Dermis blood vessel endothelial cell (primary cell): ENCODE measurements around the gene SEH1L. TPM values are rescaled to one million over a fixed set of nuclear protein-coding genes. Genes with fewer than 3 reads are reported as not detected.
"Not testable (repeated sequence)": the region's sequence is repeated elsewhere in the genome, so short reads cannot be mapped to it uniquely, and the experiment has no call there.

Experiments
- DNase-seq: peaks from one replicate; pipeline ENCODE4 v3.0.0; 2010
- total RNA-seq: library from RNA; depleted of rRNA; stranded (reverse); fragments of >200 nt; gene quantifications from 2 replicates; pipeline ENCODE4 v1.2.3, GENCODE V29; 2014

Gene SEH1L, protein sequence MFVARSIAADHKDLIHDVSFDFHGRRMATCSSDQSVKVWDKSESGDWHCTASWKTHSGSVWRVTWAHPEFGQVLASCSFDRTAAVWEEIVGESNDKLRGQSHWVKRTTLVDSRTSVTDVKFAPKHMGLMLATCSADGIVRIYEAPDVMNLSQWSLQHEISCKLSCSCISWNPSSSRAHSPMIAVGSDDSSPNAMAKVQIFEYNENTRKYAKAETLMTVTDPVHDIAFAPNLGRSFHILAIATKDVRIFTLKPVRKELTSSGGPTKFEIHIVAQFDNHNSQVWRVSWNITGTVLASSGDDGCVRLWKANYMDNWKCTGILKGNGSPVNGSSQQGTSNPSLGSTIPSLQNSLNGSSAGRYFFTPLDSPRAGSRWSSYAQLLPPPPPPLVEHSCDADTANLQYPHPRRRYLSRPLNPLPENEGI
- 63.0 and 84.0 TPM in 2 replicates for total RNA-seq

DNA sequence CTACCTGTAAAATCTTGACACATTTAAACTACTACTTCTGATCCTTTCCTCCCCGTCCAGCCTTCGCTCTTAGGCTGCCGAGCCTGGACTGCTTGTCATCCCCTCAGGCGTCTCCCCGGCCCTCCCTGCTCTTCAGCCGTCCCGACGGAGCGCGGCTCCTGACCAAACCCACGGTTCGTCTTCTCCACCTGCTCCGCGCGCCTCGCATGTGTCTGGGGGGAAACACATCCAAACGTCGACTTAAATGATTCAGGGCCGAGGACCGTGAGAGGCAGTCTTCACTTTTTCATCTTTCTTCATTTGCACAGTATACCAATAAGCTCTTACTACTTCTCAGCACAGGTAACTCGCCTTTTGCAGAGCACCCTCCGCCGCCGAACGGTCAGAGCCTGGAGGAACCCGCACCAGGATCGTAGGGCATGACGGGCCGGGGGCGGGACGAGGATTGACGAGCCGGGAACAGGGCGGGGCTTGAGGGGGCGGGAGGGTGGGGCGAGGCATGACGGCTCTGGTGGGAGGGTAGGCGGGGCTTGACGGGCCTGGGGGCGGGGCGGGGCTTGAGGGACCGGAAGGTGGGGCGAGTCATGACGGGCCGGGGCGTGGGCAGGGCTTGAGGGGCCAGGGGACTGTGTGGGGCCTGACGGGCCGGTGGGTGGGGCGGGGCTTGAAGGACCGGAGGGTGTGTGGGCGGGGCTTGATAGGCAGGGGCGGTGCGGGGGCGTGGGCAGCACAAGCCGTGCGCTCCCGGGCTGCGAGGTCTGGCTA lies at the start of gene SEH1L:
TSS of gene SEH1L (plus strand) at position 727 of the 765 bp plus-strand sequence. CDS start 111 bp downstream, outside the sequence.
- DNase-seq = peak; percentile 99

DNA sequence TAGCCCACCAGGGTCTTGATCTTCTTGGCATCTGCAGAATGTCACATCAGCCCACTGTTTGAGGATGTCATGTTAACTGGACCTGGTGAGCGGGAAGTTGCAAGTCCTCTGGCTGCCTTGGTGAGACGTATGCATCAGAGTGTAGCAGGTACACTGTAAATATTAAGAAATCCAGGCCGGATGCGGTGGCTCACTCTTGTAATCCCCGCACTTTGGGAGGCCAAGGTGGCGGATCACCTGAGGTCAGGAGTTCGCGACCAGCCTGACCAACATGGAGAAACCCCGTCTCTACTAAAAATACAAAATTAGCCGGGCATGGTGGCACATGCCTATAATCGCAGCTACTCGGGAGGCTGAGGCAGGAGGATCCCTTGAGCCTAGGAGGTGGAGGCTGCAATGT lies 46.6 kb upstream of the SEH1L start:
- not testable (repeated sequence) for DNase-seq

DNA sequence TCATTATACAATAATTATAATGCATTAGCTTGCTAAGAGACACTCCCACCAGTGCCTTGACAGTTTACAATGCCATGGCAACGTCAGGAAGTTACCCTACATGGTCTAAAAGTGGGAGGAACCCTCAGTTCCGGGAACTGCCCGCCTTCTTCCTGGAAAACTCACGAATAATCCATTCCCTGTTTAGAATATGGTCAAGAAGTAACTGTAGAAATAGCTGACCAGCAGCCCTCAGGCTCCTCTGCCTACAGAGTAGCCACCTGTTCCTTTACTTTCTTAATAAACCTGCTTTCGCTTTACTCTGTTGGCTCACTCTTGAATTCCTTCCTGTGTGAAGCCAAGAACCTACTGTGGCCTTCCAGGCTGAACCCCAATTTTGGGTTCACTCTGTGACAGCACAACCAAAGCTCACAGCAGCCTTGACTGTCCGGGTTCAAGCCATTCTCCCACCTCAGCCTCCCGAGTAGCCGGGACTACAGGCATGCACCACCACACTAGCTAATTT lies 43.7 kb upstream of the SEH1L start:
- peak; percentile 28 for DNase-seq

DNA sequence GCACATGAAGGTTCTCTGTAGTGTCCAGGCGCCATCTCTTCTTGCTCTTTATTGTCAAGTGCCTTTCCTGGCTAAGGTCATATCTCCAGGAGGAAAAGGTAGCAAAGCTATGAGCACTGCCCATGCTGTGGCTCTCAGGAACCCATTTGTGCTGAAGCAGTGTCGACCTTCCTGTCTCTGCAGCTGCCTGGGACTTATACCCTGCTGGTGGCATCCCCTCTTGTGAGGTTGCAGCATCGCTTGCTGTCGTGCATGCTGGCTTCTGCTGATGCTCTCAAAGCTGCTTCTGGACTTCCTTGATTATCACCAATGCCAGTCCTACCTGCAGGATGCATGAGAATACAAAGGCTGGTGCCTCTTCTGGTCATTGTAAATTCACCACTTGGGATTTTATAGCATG lies 41.7 kb upstream of the SEH1L start:
- no peak for DNase-seq

DNA sequence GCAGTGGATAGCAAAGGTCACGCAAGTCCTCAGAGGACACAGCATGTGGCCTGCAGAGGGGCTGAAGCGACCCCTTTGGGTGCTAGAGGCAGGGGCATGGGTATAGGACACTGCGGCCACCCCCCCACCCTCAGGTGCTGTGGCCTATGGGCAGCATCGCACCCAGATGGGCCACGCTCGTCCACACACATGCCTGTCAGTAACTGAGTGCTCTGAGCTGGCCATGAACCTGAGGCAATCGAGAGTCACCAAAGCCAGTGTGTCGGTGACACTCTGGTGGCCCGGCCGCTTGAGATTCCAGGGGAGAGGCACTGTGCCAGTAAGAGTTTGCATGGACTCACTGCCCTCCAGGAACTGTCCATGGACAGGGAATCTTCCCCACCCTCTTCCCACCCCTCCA lies 41.0 kb upstream of the SEH1L start:
- no peak for DNase-seq

DNA sequence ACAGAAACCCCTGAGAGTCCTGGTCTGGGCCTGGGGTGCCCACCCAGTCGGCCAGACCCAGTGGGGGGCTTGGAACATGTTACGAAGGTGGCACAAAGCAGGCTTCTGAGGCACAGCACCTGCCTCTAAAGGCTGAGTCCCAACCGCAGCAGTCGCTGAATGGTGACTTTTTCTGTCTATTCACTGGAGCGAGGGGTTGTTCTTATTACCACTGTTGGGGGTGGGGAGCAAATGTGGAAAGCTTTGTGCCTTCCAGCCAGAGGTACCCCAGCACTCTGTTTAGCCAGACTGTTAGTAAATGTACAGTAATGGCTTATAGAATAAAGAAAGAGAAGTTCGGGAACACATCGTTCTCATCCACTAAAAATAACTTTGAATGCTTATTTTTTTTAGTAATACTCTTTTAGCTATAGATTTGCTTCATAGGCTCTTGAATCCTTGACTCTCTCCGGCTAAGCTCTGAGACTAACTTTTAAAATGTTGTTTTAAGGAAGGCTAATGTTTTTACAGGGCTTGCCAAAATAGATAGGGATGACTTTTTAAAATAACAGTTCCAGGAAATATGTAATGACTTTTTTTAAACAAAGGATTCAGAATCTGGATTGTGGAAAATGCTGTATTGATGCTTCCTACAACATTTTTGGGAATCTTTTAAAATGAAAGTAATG lies 40.4 kb upstream of the SEH1L start:
- peak; percentile 27 for DNase-seq

DNA sequence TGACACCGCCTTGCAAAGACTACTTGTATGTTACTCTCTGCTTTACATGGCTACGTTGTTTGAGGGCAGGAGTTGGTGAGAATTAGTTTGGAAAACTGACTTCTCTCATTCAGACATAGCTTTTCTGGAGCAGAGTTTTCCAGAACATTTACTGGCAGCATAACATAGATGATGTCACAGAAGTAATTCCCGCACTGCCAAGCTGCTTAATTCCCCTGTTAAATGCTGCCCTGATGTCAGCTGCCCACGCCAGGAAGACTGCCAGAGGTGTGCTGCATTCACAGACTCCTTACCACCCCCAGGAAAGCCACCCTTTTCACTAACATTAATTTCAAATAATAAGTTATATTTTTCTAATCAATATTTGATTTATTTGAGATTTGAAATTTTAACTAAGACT lies 39.1 kb upstream of the SEH1L start:
- DNase-seq = peak; percentile 8

DNA sequence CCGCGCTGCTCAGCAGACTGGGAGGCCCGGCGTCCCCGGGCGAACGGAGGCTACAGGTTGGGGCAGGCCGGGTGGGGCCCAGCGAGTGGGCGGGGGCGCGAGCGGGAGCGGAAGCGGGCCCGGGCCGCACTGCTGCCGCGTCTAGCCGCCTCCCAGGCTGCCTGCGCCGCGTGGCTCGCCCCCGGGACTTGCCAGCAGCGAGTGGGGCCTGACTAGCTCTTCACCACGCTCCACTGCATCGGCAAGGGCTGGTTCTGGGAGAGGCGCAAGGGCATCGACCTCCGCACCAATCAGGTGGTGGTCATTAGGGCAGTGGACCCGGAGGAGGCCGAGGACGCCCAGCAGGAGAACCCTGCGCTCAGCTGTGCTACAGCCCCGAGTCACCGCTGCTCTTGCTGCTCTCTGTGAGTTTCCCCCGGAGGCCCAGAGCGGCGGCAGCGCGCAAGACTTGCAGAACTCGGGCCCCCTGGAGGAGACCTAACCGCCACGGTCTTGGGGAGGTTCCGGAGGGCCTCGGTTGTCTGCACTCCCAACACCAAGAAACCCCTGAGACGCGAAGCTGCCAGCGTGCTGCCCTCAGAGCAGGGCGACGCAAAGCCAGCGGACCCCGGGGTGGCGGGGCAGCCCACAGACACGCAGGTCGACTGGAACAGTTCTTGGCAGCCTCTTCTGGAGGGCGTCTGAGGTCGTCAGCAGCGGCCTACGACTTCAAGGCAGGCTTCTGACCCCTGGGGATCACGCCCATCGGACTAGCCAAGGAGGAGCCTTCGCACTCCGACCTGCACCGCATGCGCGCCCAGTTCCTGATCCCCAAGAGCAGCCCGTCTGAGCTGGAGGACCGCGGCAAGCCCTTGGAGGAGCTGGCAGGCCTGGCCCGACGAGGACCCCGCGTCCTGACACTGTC lies 36.5 kb upstream of the SEH1L start:
- peak; percentile 41 for DNase-seq

DNA sequence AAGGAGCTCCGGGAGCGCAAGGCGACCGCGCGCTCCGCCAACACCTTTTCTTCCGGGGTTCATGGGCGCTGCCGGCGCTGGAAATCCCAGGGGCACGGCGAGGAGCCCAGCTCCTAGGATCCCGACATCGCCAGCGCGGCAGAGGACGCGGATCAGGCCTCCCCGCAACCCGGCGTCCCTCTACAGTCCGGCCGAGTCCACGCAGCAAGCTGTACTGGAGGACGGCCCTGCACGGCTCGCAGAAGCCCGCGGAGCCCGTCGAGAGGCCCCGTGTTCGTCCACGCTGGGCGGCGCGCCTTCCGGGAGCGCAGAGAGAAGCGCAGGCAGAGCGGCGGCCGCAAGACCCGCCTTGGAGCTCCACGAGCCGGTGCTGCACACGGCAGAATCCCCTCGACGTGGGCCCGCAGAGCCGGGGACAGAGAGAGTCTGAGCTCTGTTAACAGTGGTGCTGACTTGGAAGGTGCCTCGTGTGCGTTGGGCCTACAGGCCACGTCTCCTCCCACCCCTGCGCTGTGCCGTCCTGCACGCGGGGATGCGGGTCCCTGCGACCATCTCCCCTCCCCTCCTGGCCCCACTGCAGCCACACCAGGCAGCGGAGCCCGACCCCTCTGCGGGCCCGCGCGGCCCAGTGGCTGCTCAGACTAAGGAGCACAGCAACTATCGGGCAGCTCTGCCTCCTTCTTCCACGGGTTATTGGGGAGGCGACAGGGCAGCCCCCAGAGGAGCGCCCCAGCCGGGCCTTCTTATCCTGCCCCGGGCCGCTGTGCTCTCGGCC lies 35.7 kb upstream of the SEH1L start:
- peak; percentile 13 for DNase-seq

DNA sequence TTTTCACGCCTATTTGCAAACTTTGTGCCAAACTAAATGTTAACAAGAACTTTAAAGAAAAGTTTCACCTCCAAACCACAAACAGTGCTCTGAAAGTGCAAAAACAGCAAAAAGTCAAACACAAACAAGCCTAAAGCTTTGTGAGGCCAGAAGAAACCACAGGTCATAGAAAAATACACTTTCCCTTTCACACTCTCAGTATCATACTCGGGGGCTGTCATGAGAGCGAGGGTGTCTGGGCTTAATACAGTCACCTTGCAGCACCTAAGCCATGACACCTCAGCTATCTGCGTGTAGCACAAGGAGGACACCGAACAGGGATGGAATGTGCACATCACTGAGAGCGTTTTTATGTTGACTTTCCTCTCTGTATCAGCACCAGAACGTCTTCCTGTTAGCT lies 26.6 kb upstream of the SEH1L start:
- DNase-seq = no peak

DNA sequence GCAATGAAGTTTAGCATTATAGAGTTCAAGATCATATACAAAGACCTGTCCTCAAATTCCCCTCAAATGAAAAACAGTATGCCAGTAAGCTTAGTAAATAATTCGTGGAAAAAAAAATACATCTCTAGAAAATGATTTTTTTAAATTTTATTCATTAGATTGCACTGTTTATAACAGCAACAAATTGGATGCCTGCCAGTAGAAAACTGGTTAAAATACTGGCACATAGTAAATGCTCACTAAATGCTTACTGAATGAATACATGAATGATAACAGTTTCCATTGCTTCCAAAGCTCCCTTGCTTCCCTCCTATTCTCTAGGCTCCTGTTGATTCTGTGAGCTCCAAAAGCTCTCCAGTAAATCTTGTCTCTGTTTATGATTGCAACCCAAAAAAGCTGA lies 25.5 kb upstream of the SEH1L start:
- DNase-seq = no peak

DNA sequence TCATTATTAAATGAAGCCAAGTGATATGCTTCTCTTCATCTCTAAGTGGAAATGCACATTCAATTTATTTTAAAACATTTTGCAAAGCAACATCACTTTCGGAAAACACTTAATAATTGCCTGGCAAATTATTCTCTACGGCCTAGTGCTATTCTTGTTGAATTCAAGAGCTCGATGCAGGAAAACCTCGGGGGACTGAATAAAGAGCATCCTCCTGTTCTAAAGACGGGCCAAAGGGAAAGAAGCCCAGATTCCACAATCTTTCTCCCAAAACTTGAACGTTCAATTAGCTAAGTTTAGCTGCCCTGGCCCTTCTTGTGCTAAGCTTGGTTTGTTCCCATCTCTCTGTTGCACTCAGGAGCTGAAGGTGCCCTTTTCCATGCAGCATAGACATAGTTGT lies 23.2 kb upstream of the SEH1L start:
- no peak for DNase-seq

DNA sequence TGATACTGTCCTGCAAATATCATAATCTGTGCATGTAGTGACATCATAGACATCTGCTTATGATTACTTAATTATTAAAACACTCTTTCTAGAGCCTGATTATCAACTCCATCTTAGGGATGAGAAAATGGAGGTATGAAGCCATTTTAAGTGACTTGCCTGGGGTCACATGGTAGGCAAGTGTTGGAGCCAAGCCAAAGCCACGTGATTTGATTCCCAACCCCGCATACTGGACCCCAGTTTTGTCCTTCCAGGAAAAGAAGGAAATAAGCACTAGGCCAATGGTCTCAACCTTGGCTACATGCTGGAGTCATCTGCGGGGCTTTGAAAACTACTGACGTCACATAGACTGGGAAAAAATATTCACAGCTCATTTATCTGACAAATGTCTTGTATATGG lies 19.6 kb upstream of the SEH1L start:
- no peak for DNase-seq

DNA sequence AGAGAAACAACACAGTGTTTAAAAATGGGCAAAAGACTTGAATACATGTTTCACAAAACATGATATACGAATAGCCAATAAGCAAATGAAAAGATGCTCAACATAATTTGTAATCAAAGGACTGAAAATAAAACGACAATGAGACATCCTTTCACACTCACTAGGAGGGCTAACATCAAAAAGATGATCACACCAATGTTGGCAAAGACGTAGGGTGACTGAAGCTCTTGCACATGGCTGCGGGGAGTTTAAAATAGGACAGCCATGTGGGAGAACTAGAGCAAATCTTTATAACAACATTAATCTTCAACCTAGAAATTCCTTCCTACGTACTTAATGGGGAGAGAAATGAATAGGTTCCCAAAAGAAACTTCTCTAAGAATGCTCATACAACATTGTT lies 19.2 kb upstream of the SEH1L start:
- DNase-seq = no peak

DNA sequence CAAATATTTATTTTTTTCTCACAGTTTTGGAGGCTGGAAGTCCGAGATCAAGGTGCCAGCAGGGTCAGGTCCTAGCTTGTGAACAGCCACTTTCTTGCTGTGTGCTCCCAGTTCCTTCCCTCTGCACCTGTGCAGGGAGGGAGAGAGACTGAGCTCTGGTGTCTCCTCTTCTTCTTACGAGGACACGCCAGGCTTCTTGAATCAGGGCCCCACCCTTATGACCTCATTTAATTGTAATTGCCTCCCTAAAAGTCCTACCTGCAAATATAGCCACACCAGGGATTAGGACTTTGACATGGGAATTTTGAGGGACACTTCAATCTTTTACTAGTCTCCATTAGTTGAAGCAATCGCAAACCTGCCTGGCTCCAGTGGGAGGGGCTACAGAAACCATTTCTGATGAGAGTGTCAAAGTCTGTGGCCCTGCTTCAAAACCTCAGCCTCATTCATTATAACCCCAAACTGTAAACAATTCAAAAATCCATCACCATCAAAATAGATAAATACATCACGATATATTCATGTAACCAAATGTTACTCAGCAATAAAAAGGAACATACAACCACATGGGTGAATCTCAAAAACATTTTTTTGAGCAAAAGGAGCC lies 18.2 kb upstream of the SEH1L start:
- DNase-seq = no peak

DNA sequence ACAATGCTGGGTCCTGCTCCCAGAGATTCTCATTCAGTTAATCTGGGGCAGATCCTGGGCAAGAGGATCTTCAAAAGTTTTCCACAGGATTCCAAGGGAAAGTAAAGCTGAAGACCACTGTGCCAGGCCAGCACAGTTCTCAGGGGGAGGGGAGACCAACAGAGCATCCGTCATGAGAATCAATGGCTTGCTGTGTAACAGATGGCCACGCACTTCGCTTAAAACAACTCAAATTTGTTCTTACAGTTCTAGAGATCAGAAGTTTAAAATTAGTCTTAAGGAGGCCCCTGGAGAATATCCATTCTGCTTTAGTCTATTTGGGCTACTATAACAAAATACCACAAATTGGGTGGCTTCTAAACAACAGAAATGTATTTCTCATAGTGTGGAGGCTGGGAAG lies 17.4 kb upstream of the SEH1L start:
- DNase-seq = no peak

DNA sequence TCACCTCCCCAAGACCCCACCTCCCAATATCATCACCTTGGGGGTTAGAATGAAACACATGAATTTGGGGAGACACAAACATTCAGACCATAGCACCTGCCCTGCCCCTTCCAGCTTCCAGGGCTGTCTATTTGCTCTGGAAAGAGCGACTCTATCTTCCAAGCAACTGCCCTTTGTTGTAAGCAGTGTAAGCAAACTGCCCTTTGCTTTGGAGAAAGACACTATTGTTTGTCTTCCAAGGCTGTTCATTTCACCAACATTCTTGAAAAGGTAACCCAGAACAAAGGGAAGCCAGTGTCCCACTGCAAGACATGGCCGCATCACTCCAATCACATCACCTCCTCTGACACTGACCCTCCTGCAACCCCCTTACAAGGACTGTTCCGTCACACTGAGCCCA lies 16.9 kb upstream of the SEH1L start:
- DNase-seq = no peak

DNA sequence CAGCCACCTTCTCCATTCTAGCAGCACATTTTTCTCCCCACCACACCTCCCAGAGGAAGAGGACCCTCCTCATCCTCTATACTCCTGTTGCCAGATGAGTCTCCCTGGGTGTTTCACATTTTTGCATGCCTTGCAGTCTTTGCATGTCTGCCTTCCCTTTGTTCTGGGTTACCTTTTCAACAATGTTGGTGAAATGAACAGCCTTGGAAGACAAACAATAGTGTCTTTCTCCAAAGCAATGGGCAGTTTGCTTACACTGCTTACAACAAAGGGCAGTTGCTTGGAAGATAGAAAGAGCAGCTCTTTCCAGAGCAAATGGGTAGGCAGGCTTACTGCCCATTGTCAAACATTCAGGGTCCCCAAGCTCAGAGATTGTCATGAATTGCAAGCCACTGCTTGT lies 14.5 kb upstream of the SEH1L start:
- no peak for DNase-seq

DNA sequence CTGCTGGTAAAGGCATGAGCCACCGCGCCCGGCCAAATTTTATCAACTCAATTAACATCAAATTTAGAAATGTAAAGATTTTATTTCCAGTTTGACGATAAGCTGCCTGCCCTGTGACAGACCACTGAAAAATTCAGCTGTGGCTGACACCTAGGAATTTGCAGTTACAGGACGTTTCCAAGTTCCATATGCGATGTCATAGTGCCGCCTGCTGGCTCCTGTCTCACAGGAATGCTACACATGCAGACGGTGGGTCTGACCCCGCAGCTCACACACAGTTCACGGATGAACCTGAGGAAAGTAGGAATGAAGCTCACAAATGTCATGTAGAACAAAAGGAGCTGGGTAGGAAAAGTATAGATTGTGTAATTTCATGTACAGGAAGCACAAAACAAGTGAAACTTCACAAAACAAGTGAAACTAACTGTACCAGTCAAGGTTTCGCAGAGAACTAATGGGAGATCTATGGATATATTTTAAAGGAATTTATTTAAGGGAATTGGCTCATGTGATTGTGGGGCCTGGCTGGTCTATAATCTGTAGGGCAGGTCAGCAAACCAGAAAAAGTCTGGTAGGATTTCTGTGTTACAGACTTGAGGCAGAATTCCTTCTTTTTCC lies 13.2 kb upstream of the SEH1L start:
- DNase-seq = peak; percentile 91

DNA sequence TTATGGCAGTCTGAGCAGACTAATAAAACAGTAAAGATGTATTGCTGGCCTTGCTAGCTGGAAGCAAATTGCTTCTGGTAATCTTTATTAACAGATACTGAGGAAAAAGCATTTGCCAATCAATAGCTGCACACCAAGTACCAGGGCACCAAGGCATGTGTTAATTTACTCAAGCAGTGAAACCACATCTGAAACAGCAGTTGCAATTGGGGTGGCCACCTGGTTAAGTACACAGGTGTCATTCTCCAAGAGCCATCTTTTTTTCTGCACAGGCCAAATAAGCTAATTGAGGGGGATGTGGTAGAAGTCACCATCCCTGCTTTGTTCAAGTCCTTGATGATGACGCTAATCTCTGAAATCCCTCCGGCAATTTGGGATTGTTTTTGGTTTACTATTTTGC lies 8.6 kb upstream of the SEH1L start:
- no peak for DNase-seq

DNA sequence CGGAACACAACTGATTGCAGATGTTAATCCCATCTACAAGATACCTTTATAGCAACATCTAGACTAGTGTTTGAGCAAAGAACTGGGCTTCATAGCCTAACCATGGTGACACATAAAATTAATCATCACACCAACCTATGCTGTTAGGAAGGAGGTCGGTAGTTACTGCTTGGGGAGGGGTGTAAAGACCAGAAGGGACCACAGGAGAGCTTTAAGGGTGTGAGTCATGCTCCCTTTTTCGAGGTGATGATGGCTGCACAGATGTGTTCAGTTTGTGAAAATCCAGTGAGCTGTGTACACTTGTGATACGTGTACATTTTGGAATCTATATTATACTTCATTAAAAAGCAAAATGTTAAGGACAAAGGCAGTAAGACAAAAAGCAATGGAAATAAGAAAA lies 4.6 kb upstream of the SEH1L start:
- no peak for DNase-seq
